HL-60 (cell line): ENCODE measurements around the gene ARHGEF7.

Experiments
- DNase-seq, 2 experiments: peaks; one replicate each; pipeline ENCODE4 v3.0.0-alpha.2; 2010 to 2020; ENCODE audit warnings: low read depth in 1 of 2, low spot score in 1 of 2
- H3K27ac ChIP-seq: fragments of 250-450 bp; sonication (Bioruptor Pico); replicated peaks from 2 replicates; pipeline ENCODE4 v1.5.1; 2020; ENCODE audit warnings: mild to moderate bottlenecking, moderate library complexity
- H3K27me3 ChIP-seq: fragments of 250-450 bp; sonication (Bioruptor Pico); 2 replicates; pipeline ENCODE4 v1.5.1; 2021; ENCODE audit warnings: mild to moderate bottlenecking, moderate library complexity; ENCODE audit not compliant: insufficient read depth, poor library complexity, severe bottlenecking
- H3K4me3 ChIP-seq: replicated peaks from 2 replicates; pipeline ENCODE4 v1.5.1; 2011; ENCODE audit warnings: mild to moderate bottlenecking, control low read depth, low read length; ENCODE audit not compliant: insufficient read depth
- GABPA ChIP-seq: IDR thresholded peaks from 2 replicates; pipeline ENCODE4 v1.6.1; 2012; ENCODE audit warnings: low read depth
- POLR2AphosphoS5 ChIP-seq: IDR thresholded peaks from 2 replicates; pipeline ENCODE4 v1.6.1; 2012; ENCODE audit warnings: low read depth
- REST ChIP-seq: IDR thresholded peaks from 2 replicates; pipeline ENCODE4 v1.6.1; 2012; ENCODE audit warnings: low read depth; ENCODE audit not compliant: insufficient replicate concordance
- SPI1 ChIP-seq: IDR thresholded peaks from 2 replicates; pipeline ENCODE4 v1.6.1; 2012; ENCODE audit warnings: low read depth, mild to moderate bottlenecking, borderline replicate concordance
- TF ChIP-seq, protein P1 (sequence below): IDR thresholded peaks from one replicate; pipeline ENCODE4 v1.5.1; 2011; ENCODE audit warnings: low read length, control low read depth, inconsistent platforms; ENCODE audit not compliant: insufficient read depth

Gene ARHGEF7

DNA sequence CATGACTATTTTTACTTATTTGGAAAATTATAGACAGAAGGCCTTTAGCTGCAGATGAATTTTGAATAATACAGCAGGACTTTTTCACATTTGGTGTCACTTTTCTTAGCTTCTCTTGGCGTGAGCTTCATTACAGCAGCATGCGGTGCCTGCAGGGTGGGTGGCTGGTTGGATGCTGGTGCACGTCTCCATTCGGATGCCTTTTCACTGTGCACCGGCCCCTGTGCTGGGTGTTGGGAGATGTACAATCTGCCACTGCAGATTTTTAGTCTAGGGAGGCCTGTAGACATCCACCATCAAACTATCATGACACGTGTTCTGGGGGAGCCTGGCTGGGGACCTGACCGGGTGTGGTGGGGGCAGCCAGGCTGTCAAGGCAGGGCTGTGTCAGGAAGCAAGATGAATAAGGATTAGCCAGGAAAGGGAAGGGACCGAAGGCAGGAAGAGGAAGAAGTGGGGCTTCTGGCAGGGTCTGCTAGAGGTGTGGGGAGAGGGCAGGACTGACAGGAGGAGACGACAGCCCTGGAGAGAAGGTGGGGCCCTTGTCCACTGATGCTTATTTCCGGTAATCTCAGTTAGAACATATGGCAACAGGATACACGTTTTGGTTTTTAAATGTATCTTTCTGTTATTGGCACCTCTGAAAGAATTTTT, 88.8 kb downstream of the ARHGEF7 start:
- H3K27me3 ChIP-seq = no peaks in the 10 kb centered on the region
- TF ChIP-seq REST = no peak
- TF ChIP-seq SPI1 = no peak
- TF ChIP-seq, protein P1, sequence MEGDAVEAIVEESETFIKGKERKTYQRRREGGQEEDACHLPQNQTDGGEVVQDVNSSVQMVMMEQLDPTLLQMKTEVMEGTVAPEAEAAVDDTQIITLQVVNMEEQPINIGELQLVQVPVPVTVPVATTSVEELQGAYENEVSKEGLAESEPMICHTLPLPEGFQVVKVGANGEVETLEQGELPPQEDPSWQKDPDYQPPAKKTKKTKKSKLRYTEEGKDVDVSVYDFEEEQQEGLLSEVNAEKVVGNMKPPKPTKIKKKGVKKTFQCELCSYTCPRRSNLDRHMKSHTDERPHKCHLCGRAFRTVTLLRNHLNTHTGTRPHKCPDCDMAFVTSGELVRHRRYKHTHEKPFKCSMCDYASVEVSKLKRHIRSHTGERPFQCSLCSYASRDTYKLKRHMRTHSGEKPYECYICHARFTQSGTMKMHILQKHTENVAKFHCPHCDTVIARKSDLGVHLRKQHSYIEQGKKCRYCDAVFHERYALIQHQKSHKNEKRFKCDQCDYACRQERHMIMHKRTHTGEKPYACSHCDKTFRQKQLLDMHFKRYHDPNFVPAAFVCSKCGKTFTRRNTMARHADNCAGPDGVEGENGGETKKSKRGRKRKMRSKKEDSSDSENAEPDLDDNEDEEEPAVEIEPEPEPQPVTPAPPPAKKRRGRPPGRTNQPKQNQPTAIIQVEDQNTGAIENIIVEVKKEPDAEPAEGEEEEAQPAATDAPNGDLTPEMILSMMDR = no peak
- TF ChIP-seq GABPA = no peak
- TF ChIP-seq POLR2AphosphoS5 = no peak
- no peak overlapping the region for H3K4me3 ChIP-seq
- no peak for DNase-seq
- H3K27ac ChIP-seq = no peak overlapping the region

DNA sequence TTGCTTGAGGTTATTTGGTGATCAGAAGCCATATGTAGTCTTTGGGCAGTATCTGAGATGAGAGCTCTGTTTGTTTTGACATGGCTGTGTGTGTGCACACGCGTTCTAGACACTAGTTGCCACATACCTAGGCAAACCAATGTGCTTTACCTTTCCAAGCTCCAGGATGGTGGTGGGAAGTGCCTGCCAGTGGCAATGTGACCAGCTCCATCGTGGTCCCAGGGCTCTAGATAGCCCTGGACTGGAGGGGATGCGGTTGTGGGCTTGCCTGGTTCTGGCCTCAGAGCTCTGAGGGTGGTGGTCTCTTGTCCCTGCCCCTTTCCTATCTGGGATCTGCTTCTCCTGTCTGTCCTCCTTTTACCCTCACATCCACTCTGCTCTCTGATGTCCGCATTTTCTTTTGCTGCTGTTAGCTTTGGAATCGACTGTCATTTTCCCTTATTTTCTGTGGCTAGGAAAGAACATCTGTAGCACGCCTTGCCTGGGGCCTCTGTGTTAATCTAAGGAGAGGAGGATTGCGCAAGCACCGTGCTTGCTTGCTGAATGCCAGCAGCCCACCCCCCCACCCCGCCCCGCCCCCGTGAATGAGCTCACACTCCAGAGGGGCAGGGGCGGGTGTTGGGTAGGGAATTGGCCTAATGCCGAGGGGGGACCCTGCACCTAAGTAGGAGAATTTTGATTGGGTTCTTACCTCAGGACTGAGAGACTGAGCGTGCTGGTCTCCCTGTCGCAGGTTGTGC, 89.5 kb downstream of the ARHGEF7 start:
- Histone ChIP-seq H3K4me3 (no peak overlapping the region), H3K27me3 (no peaks in the 10 kb centered on the region), H3K27ac (no peak overlapping the region; the same call in 1 of the 2 replicates)
- DNase-seq = peak; percentile 41 to 71
- TF ChIP-seq REST (no peak), SPI1 (no peak), POLR2AphosphoS5 (no peak), GABPA (no peak)
- TF ChIP-seq, protein P1 = no peak

- H3K27ac ChIP-seq = no peak overlapping the region
Observed at GRCh38 chr13:111206148-111206547, 91.0 kb downstream of the ARHGEF7 start.

More at GRCh38 chr13:111206148-111206547, 91.0 kb downstream of the ARHGEF7 start:
- TF ChIP-seq REST (peak; percentile 65), POLR2AphosphoS5 (no peak)
- Histone ChIP-seq H3K4me3 (no peak overlapping the region), H3K27me3 (no peaks in the 10 kb centered on the region)
- DNase-seq = no peak
